KMS-11 (cell line): Measurements from ENCODE around the gene ABLIM1.

ENCODE experiments used
- H2AFZ ChIP-seq: fragments of 200-600 bp; sonication (generic); 2 replicates; pipeline ENCODE4 v1.6.1; 2016; ENCODE audit warnings: antibody characterized with exemption, mixed run types, low read depth
- H3K27ac ChIP-seq: fragments of 200-600 bp; sonication (generic); 2 replicates; pipeline ENCODE4 v1.6.1; 2016; ENCODE audit warnings: mild to moderate bottlenecking, mixed run types
- H3K27me3 ChIP-seq: fragments of 200-600 bp; sonication (generic); 2 replicates; pipeline ENCODE4 v1.6.1; 2017; ENCODE audit warnings: mild to moderate bottlenecking, low read depth, mixed run types, moderate library complexity; ENCODE audit not compliant: insufficient read depth
- H3K36me3 ChIP-seq: fragments of 200-600 bp; sonication (generic); 2 replicates; pipeline ENCODE4 v1.6.1; 2017; ENCODE audit warnings: mild to moderate bottlenecking, mixed run types; ENCODE audit not compliant: insufficient read depth
- H3K4me1 ChIP-seq: fragments of 200-600 bp; sonication (generic); 2 replicates; pipeline ENCODE4 v1.6.1; 2016; ENCODE audit warnings: mild to moderate bottlenecking, low read depth, mixed run types; ENCODE audit not compliant: poor library complexity, severe bottlenecking
- H3K4me2 ChIP-seq: fragments of 200-600 bp; sonication (generic); 2 replicates; pipeline ENCODE4 v1.7.0; 2016; ENCODE audit warnings: mild to moderate bottlenecking, mixed run types
- H3K4me3 ChIP-seq: fragments of 200-600 bp; sonication (generic); IDR thresholded peaks from 2 replicates; pipeline ENCODE4 v1.6.1; 2017; ENCODE audit warnings: low read depth, low read length, mixed read lengths; ENCODE audit not compliant: insufficient read depth
- H3K79me2 ChIP-seq: fragments of 200-600 bp; sonication (generic); 2 replicates; pipeline ENCODE4 v1.6.1; 2016; ENCODE audit warnings: low read depth, mixed run types; ENCODE audit not compliant: insufficient read depth
- H3K9ac ChIP-seq: fragments of 200-600 bp; sonication (generic); 2 replicates; pipeline ENCODE4 v1.6.1; 2016; ENCODE audit warnings: mild to moderate bottlenecking, mixed run types
- H4K20me1 ChIP-seq: fragments of 200-600 bp; sonication (generic); 2 replicates; pipeline ENCODE4 v1.6.1; 2016; ENCODE audit warnings: mild to moderate bottlenecking, mixed run types; ENCODE audit not compliant: insufficient read depth
- TF ChIP-seq, protein P1 (sequence below): fragments of 200-600 bp; sonication (generic); conservative IDR thresholded peaks from 2 replicates; pipeline ENCODE4 v1.6.1; 2017; ENCODE audit warnings: low read depth, mild to moderate bottlenecking, antibody characterized with exemption, low read length, moderate library complexity, mixed read lengths

The ABLIM1 gene

GRCh38 chr10:114576716-114577115 lies 81.4 kb downstream of the ABLIM1 start:
- Histone ChIP-seq H3K9ac (no peak overlapping the region), H4K20me1 (no peaks in the 10 kb centered on the region), H3K4me2 (no peak overlapping the region), H3K4me3 (no peak overlapping the region), H2AFZ (no peak overlapping the region), H3K4me1 (no peaks in the 10 kb centered on the region), H3K36me3 (no peaks in the 10 kb centered on the region), H3K79me2 (no peaks in the 10 kb centered on the region), H3K27ac (no peak overlapping the region), H3K27me3 (no peaks in the 10 kb centered on the region)
- TF ChIP-seq, protein P1, sequence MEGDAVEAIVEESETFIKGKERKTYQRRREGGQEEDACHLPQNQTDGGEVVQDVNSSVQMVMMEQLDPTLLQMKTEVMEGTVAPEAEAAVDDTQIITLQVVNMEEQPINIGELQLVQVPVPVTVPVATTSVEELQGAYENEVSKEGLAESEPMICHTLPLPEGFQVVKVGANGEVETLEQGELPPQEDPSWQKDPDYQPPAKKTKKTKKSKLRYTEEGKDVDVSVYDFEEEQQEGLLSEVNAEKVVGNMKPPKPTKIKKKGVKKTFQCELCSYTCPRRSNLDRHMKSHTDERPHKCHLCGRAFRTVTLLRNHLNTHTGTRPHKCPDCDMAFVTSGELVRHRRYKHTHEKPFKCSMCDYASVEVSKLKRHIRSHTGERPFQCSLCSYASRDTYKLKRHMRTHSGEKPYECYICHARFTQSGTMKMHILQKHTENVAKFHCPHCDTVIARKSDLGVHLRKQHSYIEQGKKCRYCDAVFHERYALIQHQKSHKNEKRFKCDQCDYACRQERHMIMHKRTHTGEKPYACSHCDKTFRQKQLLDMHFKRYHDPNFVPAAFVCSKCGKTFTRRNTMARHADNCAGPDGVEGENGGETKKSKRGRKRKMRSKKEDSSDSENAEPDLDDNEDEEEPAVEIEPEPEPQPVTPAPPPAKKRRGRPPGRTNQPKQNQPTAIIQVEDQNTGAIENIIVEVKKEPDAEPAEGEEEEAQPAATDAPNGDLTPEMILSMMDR = no peak

- no peak overlapping the region for H3K27ac ChIP-seq
- no peak overlapping the region for H3K4me3 ChIP-seq
- no peaks in the 10 kb centered on the region for H3K4me1 ChIP-seq
- no peak overlapping the region for H3K4me2 ChIP-seq
- no peak overlapping the region for H3K9ac ChIP-seq
- TF ChIP-seq, protein P1 = no peak
- H3K27me3 ChIP-seq = no peaks in the 10 kb centered on the region
- H4K20me1 ChIP-seq = no peaks in the 10 kb centered on the region
- no peaks in the 10 kb centered on the region for H3K36me3 ChIP-seq
- H2AFZ ChIP-seq = no peak overlapping the region
- H3K79me2 ChIP-seq = no peaks in the 10 kb centered on the region
Measured at GRCh38 chr10:114576132-114576487, 82.0 kb downstream of the ABLIM1 start.

DNA sequence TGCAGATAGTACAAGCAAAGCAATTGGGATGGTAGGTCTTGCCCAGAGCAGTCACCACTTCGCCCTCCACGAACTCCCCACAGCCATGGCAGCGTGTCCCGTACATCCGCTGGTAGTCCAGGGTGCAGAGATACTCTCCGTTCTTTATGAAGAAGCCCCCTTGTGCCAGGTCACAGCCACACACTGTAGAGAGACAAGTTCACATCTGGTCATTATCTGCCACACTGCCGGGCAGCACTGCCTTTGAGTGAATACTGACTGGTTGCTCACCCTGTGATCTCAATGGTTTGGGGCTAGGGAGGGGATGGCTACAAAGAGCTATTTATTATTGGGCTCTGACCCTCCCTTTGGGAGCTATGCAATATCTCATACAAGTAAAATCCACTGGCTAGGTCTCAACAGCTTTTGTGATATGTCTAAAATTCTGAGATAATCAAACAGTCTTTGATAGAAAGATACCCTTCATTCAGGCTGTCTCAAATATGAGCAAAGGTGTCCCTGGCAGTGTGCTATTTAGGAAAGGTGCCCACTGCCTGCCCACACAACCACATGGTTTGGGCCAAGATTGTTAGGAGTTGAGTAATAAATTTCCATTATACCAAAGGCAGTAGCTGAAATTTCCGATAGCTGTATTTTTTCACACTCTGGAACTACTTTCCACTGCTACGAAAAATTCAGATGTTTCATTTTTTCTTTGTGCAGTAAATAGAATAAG lies 82.5 kb downstream of the ABLIM1 start:
- Histone ChIP-seq H3K27ac (no peak overlapping the region), H3K4me1 (no peaks in the 10 kb centered on the region), H4K20me1 (no peaks in the 10 kb centered on the region), H3K36me3 (no peaks in the 10 kb centered on the region), H3K9ac (no peak overlapping the region), H3K79me2 (no peaks in the 10 kb centered on the region), H3K4me3 (no peak overlapping the region), H3K27me3 (no peaks in the 10 kb centered on the region), H2AFZ (no peak overlapping the region), H3K4me2 (no peak overlapping the region)
- TF ChIP-seq, protein P1 = no peak

GRCh38 chr10:114573330-114574045 lies 84.6 kb downstream of the ABLIM1 start:
- Histone ChIP-seq H3K4me2 (no peak overlapping the region), H3K9ac (no peak overlapping the region), H2AFZ (no peak overlapping the region), H4K20me1 (no peaks in the 10 kb centered on the region), H3K36me3 (no peaks in the 10 kb centered on the region), H3K4me1 (no peaks in the 10 kb centered on the region), H3K27ac (no peak overlapping the region), H3K4me3 (no peak overlapping the region), H3K79me2 (no peaks in the 10 kb centered on the region), H3K27me3 (no peaks in the 10 kb centered on the region)
- TF ChIP-seq, protein P1 = no peak
